Measurements from ENCODE around the gene MKNK1. TPM values are rescaled to one million over a fixed set of nuclear protein-coding genes. Genes with fewer than 3 reads are reported as not detected.
A peak's percentile ranks its signal among the peaks of the same experiment; 100 is the strongest.

The MKNK1 gene
- total and polyA plus RNA-seq, 3 experiments from 2014 or later: 27.9 to 39.0 (median 32.4) TPM

GRCh38 chr1:46592823-46593222 is 11.2 kb downstream of the MKNK1 start:
- no peak for DNase-seq
- peak overlapping the region in 3 of 8 donors; percentile 52 to 76 (median 52) for H3K27ac Mint-ChIP-seq
- peaks cover 17% of the 10 kb centered on the region for H3K4me1 ChIP-seq (ENCODE audit: insufficient read depth, low read length)
- no peak overlapping the region for H3K27ac ChIP-seq (ENCODE audit: low read depth, low read length)
- no peaks in the 10 kb centered on the region for H3K27me3 ChIP-seq (ENCODE audit: insufficient read depth, low read length, poor library complexity, severe bottlenecking)
- H3K27me3 Mint-ChIP-seq: no peaks in the 10 kb centered on the region
- no peak overlapping the region for H3K4me3 ChIP-seq (ENCODE audit: low read length)
- H3K9me3 ChIP-seq (ENCODE audit: low read length): no peaks in the 10 kb centered on the region
- no peak overlapping the region for H3K4me3 Mint-ChIP-seq
- H3K9me3 Mint-ChIP-seq: no peaks in the 10 kb centered on the region
- H3K4me1 Mint-ChIP-seq: peaks cover 41 to 46% (median 43%) of the 10 kb centered on the region in 3 donors
- ChIA-PET CTCF (no interaction called here), POLR2A (no interaction called here)
- peaks cover 23% of the 10 kb centered on the region for H3K36me3 ChIP-seq (ENCODE audit: insufficient read depth, low read length)
- H3K36me3 Mint-ChIP-seq: peaks cover 33 to 62% (median 35%) of the 10 kb centered on the region in 3 donors

GRCh38 chr1:46589529-46589928 is 14.5 kb downstream of the MKNK1 start:
- Mint-ChIP-seq H3K27me3 (no peaks in the 10 kb centered on the region), H3K9me3 (no peaks in the 10 kb centered on the region), H3K4me3 (no peak overlapping the region), H3K36me3 (peaks cover 33 to 86% (median 35%) of the 10 kb centered on the region in 3 donors), H3K27ac (peak overlapping the region in 5 of 8 donors; percentile 20 to 80 (median 24)), H3K4me1 (peaks cover 11 to 18% (median 11%) of the 10 kb centered on the region in 3 donors)
- no peak overlapping the region for H3K27ac ChIP-seq (ENCODE audit: low read depth, low read length)
- H3K36me3 ChIP-seq (ENCODE audit: insufficient read depth, low read length): peaks cover 28% of the 10 kb centered on the region
- no peaks in the 10 kb centered on the region for H3K27me3 ChIP-seq (ENCODE audit: insufficient read depth, low read length, poor library complexity, severe bottlenecking)
- no peaks in the 10 kb centered on the region for H3K9me3 ChIP-seq (ENCODE audit: low read length)
- ChIA-PET POLR2A (no interaction called here), CTCF (interaction anchor here (1.6 kb wide), 1 partner anchor 14 kb away, joined by 3 read pairs; the partner anchor contains the start of gene MKNK1)
- peaks cover under 1% of the 10 kb centered on the region for H3K4me1 ChIP-seq (ENCODE audit: insufficient read depth, low read length)
- no peak overlapping the region for H3K4me3 ChIP-seq (ENCODE audit: low read length)
- DNase-seq: no peak

DNA sequence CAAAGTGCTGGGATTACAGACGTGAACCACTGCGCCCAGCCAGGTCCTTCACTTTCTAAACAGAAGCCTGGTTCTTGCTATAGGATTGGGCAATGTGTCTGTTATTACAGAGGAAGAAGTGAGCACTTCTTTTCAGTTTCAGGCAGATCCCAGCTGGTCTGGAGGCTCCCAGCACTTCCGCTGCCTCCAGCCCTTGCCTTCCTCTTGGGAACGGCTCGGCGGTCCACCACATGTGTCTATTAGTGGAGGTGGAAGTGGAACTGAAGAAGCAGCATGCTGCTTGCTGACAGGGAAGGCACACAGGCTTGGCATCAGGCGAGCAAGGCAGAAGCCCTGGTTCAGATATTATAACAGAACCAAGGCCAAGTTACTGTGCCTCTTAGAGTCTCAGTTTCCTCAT is 17.0 kb downstream of the MKNK1 start:
- ChIA-PET POLR2A (interaction anchor here (0.7 kb wide), 1 partner anchor 15 kb away, joined by 3 read pairs; no protein-coding TSS in a partner anchor), CTCF (no interaction called here)
- no peaks in the 10 kb centered on the region for H3K27me3 Mint-ChIP-seq
- peaks cover 12% of the 10 kb centered on the region for H3K4me1 ChIP-seq (ENCODE audit: insufficient read depth, low read length)
- no peak for DNase-seq
- H3K36me3 Mint-ChIP-seq: peaks cover 20 to 87% (median 25%) of the 10 kb centered on the region in 3 donors
- no peak overlapping the region for H3K4me3 Mint-ChIP-seq
- H3K27me3 ChIP-seq (ENCODE audit: insufficient read depth, low read length, poor library complexity, severe bottlenecking): no peaks in the 10 kb centered on the region
- H3K4me3 ChIP-seq (ENCODE audit: low read length): no peak overlapping the region
- H3K9me3 Mint-ChIP-seq: no peaks in the 10 kb centered on the region
- no peak overlapping the region for H3K27ac ChIP-seq (ENCODE audit: low read depth, low read length)
- H3K4me1 Mint-ChIP-seq: peaks cover 15 to 21% (median 19%) of the 10 kb centered on the region in 3 donors
- no peak overlapping the region for H3K27ac Mint-ChIP-seq
- H3K9me3 ChIP-seq (ENCODE audit: low read length): no peaks in the 10 kb centered on the region
- H3K36me3 ChIP-seq (ENCODE audit: insufficient read depth, low read length): peaks cover 22% of the 10 kb centered on the region

GRCh38 chr1:46585312-46585938 is 18.6 kb downstream of the MKNK1 start:
- Histone ChIP-seq H3K4me3 (ENCODE audit: low read length) (no peak overlapping the region), H3K27ac (ENCODE audit: low read depth, low read length) (no peak overlapping the region), H3K27me3 (ENCODE audit: insufficient read depth, low read length, poor library complexity, severe bottlenecking) (no peaks in the 10 kb centered on the region), H3K9me3 (ENCODE audit: low read length) (no peaks in the 10 kb centered on the region), H3K4me1 (ENCODE audit: insufficient read depth, low read length) (peaks cover 26% of the 10 kb centered on the region), H3K36me3 (ENCODE audit: insufficient read depth, low read length) (peaks cover 16% of the 10 kb centered on the region)
- H3K9me3 Mint-ChIP-seq: no peaks in the 10 kb centered on the region
- POLR2A ChIA-PET: interaction anchor here (0.7 kb wide), 1 partner anchor 44 kb away, joined by 3 read pairs; no protein-coding TSS in a partner anchor
- no peak for DNase-seq
- H3K4me3 Mint-ChIP-seq: no peak overlapping the region
- no peaks in the 10 kb centered on the region for H3K27me3 Mint-ChIP-seq
- CTCF ChIA-PET: interaction anchor here (0.6 kb wide), 1 partner anchor 50 kb away, joined by 4 read pairs; a partner anchor contains a TSS
- peak overlapping the region in 3 of 8 donors; percentile 38 to 67 (median 48) for H3K27ac Mint-ChIP-seq
- peaks cover 29 to 32% (median 30%) of the 10 kb centered on the region in 3 donors for H3K4me1 Mint-ChIP-seq
- H3K36me3 Mint-ChIP-seq: peaks cover 11 to 85% (median 21%) of the 10 kb centered on the region in 3 donors

GRCh38 chr1:46583494-46583893 is 20.6 kb downstream of the MKNK1 start:
- Mint-ChIP-seq H3K4me3 (no peak overlapping the region), H3K9me3 (no peaks in the 10 kb centered on the region), H3K4me1 (peaks cover 30 to 31% (median 31%) of the 10 kb centered on the region in 3 donors), H3K36me3 (peaks cover 0 to 85% (median 12%) of the 10 kb centered on the region in 3 donors), H3K27me3 (no peaks in the 10 kb centered on the region), H3K27ac (peak overlapping the region in 3 of 8 donors; percentile 54 to 96 (median 78))
- Histone ChIP-seq H3K27ac (ENCODE audit: low read depth, low read length) (no peak overlapping the region), H3K9me3 (ENCODE audit: low read length) (no peaks in the 10 kb centered on the region), H3K4me1 (ENCODE audit: insufficient read depth, low read length) (peaks cover 26% of the 10 kb centered on the region), H3K4me3 (ENCODE audit: low read length) (no peak overlapping the region), H3K27me3 (ENCODE audit: insufficient read depth, low read length, poor library complexity, severe bottlenecking) (no peaks in the 10 kb centered on the region), H3K36me3 (ENCODE audit: insufficient read depth, low read length) (peaks cover 15% of the 10 kb centered on the region)
- DNase-seq: no peak
- CTCF ChIA-PET: interaction anchor here (1.3 kb wide), 1 partner anchor 20 kb away, joined by 5 read pairs; the partner anchor contains the start of gene MKNK1
- POLR2A ChIA-PET: interaction anchor here (0.5 kb wide), 1 partner anchor 16 kb away, joined by 4 read pairs; no protein-coding TSS in a partner anchor

DNA sequence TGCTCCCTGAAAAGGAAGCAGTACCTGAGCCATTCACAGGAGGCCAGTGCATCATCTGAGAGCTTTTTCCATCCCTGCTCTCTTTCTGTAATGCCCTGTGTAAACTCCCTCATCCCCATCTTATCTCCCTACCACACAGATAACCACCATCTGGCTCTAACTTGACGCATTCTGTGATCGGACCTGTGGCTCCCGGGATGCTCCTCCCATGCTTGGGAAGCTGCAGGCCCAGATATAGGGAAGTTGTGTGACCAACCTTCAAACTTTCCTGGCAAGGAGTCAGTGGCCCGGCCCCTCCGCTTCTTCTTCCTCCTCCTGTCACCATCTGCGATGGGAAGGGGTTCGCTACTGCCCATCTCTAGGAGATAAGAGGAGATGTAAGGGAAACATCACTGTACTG is 21.1 kb downstream of the MKNK1 start:
- no peaks in the 10 kb centered on the region for H3K9me3 Mint-ChIP-seq
- Histone ChIP-seq H3K36me3 (ENCODE audit: insufficient read depth, low read length) (peaks cover 20% of the 10 kb centered on the region), H3K4me3 (ENCODE audit: low read length) (no peak overlapping the region), H3K9me3 (ENCODE audit: low read length) (no peaks in the 10 kb centered on the region), H3K27ac (ENCODE audit: low read depth, low read length) (no peak overlapping the region), H3K27me3 (ENCODE audit: insufficient read depth, low read length, poor library complexity, severe bottlenecking) (no peaks in the 10 kb centered on the region), H3K4me1 (ENCODE audit: insufficient read depth, low read length) (peaks cover 26% of the 10 kb centered on the region)
- POLR2A ChIA-PET: no interaction called here
- H3K4me1 Mint-ChIP-seq: peaks cover 30 to 31% (median 31%) of the 10 kb centered on the region in 3 donors
- H3K4me3 Mint-ChIP-seq: no peak overlapping the region
- peak overlapping the region in 7 of 8 donors; percentile 11 to 98 (median 80) for H3K27ac Mint-ChIP-seq
- DNase-seq: no peak
- CTCF ChIA-PET: interaction anchor here (1.3 kb wide), 1 partner anchor 21 kb away, joined by 5 read pairs; the partner anchor contains the start of gene MKNK1
- H3K27me3 Mint-ChIP-seq: no peaks in the 10 kb centered on the region
- H3K36me3 Mint-ChIP-seq: peaks cover 0 to 89% (median 12%) of the 10 kb centered on the region in 3 donors

GRCh38 chr1:46581681-46582455 is 22.2 kb downstream of the MKNK1 start:
- Histone ChIP-seq H3K9me3 (ENCODE audit: low read length) (no peaks in the 10 kb centered on the region), H3K4me3 (ENCODE audit: low read length) (no peak overlapping the region), H3K4me1 (ENCODE audit: insufficient read depth, low read length) (peaks cover 26% of the 10 kb centered on the region), H3K27ac (ENCODE audit: low read depth, low read length) (no peak overlapping the region), H3K36me3 (ENCODE audit: insufficient read depth, low read length) (peaks cover 25% of the 10 kb centered on the region), H3K27me3 (ENCODE audit: insufficient read depth, low read length, poor library complexity, severe bottlenecking) (no peaks in the 10 kb centered on the region)
- peaks cover 0 to 87% (median 12%) of the 10 kb centered on the region in 3 donors for H3K36me3 Mint-ChIP-seq
- H3K27me3 Mint-ChIP-seq: no peaks in the 10 kb centered on the region
- H3K9me3 Mint-ChIP-seq: no peaks in the 10 kb centered on the region
- peak in 1 of 5 donors; percentile 25 for DNase-seq
- H3K27ac Mint-ChIP-seq: peak overlapping the region; percentile 47 to 98 (median 92)
- H3K4me3 Mint-ChIP-seq: peak overlapping the region in 5 of 7 donors; percentile 6 to 80 (median 71)
- H3K4me1 Mint-ChIP-seq: peaks cover 30 to 31% (median 31%) of the 10 kb centered on the region in 3 donors
- ChIA-PET POLR2A (no interaction called here), CTCF (interaction anchor here (1.3 kb wide), 1 partner anchor 22 kb away, joined by 5 read pairs; the partner anchor contains the start of gene MKNK1)
